HepG2 (cell line): ENCODE measurements around the gene PHACTR1. TPM values are rescaled to one million over a fixed set of nuclear protein-coding genes. Genes with fewer than 3 reads are reported as not detected.
A peak's percentile ranks its signal among the peaks of the same experiment; 100 is the strongest.

ENCODE experiments used
- CERS6 ChIP-seq: sonication (generic); formaldehyde crosslinking; IDR thresholded peaks from 2 replicates; pipeline ENCODE4 v1.5.0; 2020; ENCODE audit warnings: missing genetic modification reagents
- FOSL2 ChIP-seq: sonication (generic); formaldehyde crosslinking; IDR thresholded peaks from 2 replicates; pipeline ENCODE4 v1.4.0; 2020; ENCODE audit warnings: missing genetic modification reagents
- HCFC1 ChIP-seq: fragments of 150-350 bp; IDR thresholded peaks from 2 replicates; pipeline ENCODE4 v1.6.1; 2014; ENCODE audit warnings: low read depth, low read length
- HES4 ChIP-seq: sonication (generic); formaldehyde crosslinking; IDR thresholded peaks from 2 replicates; pipeline ENCODE4 v1.9.0; 2021; ENCODE audit warnings: mild to moderate bottlenecking, missing genetic modification reagents, borderline replicate concordance
- KMT2A ChIP-seq: sonication (generic); formaldehyde crosslinking; IDR thresholded peaks from 2 replicates; pipeline ENCODE4 v1.4.0; 2020; ENCODE audit warnings: missing genetic modification reagents
- PCBP2 ChIP-seq: fragments of 200-400 bp; formaldehyde crosslinking; optimal IDR thresholded peaks from 2 replicates; pipeline ENCODE3; 2018; ENCODE audit warnings: low read length, low read depth; ENCODE audit not compliant: poor library complexity, severe bottlenecking
- SAP130 ChIP-seq: IDR thresholded peaks from 2 replicates; pipeline ENCODE4 v1.6.1; 2016; ENCODE audit warnings: low read depth
- SNAPC5 ChIP-seq: sonication (generic); formaldehyde crosslinking; IDR thresholded peaks from 2 replicates; pipeline ENCODE4 v1.8.1; 2023; ENCODE audit warnings: mild to moderate bottlenecking, missing genetic modification reagents, borderline replicate concordance
- SOX13 ChIP-seq, 3 experiments: fragments of 450-650 bp in 1 of 3; sonication (generic) in 1 of 3; formaldehyde crosslinking in 1 of 3; IDR thresholded peaks in 2 of 3; conservative IDR thresholded peaks in 1 of 3; 2 replicates each; pipeline versions ENCODE4 v1.5.0 to v1.6.1; 2016 to 2020; ENCODE audit warnings: antibody characterized with exemption in 1 of 3, mild to moderate bottlenecking in 1 of 3, missing compliant biosample characterization in 1 of 3, missing genetic modification reagents in 1 of 3, moderate library complexity in 1 of 3
- SPEN ChIP-seq: sonication (generic); formaldehyde crosslinking; IDR thresholded peaks from 2 replicates; pipeline ENCODE4 v1.5.1; 2020; ENCODE audit warnings: low read depth, mild to moderate bottlenecking, missing genetic modification reagents
- TP53 ChIP-seq: sonication (generic); formaldehyde crosslinking; conservative IDR thresholded peaks from 2 replicates; pipeline ENCODE4 v1.4.0; 2020; ENCODE audit warnings: missing genetic modification reagents
- XBP1 ChIP-seq: sonication (generic); formaldehyde crosslinking; IDR thresholded peaks from 2 replicates; pipeline ENCODE4 v1.5.0; 2020; ENCODE audit warnings: missing genetic modification reagents
- ZNF430 ChIP-seq: sonication (generic); formaldehyde crosslinking; IDR thresholded peaks from 2 replicates; pipeline ENCODE4 v1.9.0; 2021; ENCODE audit warnings: mild to moderate bottlenecking, missing genetic modification reagents
- ZNF512B ChIP-seq: sonication (generic); formaldehyde crosslinking; IDR thresholded peaks from 2 replicates; pipeline ENCODE4 v1.5.1; 2020; ENCODE audit warnings: missing genetic modification reagents, mild to moderate bottlenecking, borderline replicate concordance
- polyA plus RNA-seq, 8 experiments: library from polyadenylated mRNA; depleted of rRNA in 3 of 8; stranded (reverse) in 7 of 8; unstranded in 1 of 8; fragments of >200 nt; fragmentation: Illumina TruSeq in 4 of 8; extraction: Trizol in 4 of 8; gene quantifications; 2 replicates each; pipeline versions ENCODE4 v1.2.1 to v1.2.3, GENCODE V29; 2011 to 2016; ENCODE audit warnings: low read depth in 4 of 8, missing spikeins in 1 of 8, mixed read lengths in 1 of 8; ENCODE audit not compliant: insufficient read depth in 1 of 8
- total RNA-seq, 5 experiments: library from RNA; depleted of rRNA; stranded (reverse); fragments of >200 nt; fragmentation: Illumina TruSeq; extraction: Trizol; gene quantifications; 2 replicates each; pipeline ENCODE4 v1.2.3, GENCODE V29; 2016; ENCODE audit warnings: low read depth in 1 of 5
- TF ChIP-seq, protein P1 (sequence below): sonication (generic); formaldehyde crosslinking; IDR thresholded peaks from 2 replicates; pipeline ENCODE4 v1.4.0; 2020; ENCODE audit warnings: missing genetic modification reagents
- TF ChIP-seq, protein P2 (sequence below): sonication (generic); formaldehyde crosslinking; IDR thresholded peaks from 2 replicates; pipeline ENCODE4 v1.5.1; 2020; ENCODE audit warnings: mild to moderate bottlenecking, missing genetic modification reagents, borderline replicate concordance
- TF ChIP-seq, protein P3 (sequence below): sonication (generic); formaldehyde crosslinking; IDR thresholded peaks from 2 replicates; pipeline ENCODE4 v1.4.0; 2020; ENCODE audit warnings: mild to moderate bottlenecking, missing genetic modification reagents, borderline replicate concordance

Gene PHACTR1
- total and polyA plus RNA-seq, 2 of the 13 experiments (the other 11 are each of a cell fraction or from before 2014, with no cell fraction given) = 0.09 TPM; not detected in 1

GRCh38 chr6:13302751-13303667 lies 586.4 kb downstream of the PHACTR1 start (continued):
- TF ChIP-seq FOSL2 (CRISPR knock-in tag) = peak; percentile 88
- no peak for TF ChIP-seq SOX13 (IDR thresholded peaks at IDR 0.05)
- peak in 1 of 2 experiments; percentile 68; a peak in 2 of 4 replicates for TF ChIP-seq SOX13 (CRISPR knock-in tag; conservative IDR thresholded peaks at IDR 0.05 in 1 of 2, IDR thresholded peaks at IDR 0.05 in 1 of 2)
- TF ChIP-seq, protein P1, sequence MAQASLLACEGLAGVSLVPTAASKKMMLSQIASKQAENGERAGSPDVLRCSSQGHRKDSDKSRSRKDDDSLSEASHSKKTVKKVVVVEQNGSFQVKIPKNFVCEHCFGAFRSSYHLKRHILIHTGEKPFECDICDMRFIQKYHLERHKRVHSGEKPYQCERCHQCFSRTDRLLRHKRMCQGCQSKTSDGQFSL (CRISPR knock-in tag) = no peak
- TF ChIP-seq, protein P2, sequence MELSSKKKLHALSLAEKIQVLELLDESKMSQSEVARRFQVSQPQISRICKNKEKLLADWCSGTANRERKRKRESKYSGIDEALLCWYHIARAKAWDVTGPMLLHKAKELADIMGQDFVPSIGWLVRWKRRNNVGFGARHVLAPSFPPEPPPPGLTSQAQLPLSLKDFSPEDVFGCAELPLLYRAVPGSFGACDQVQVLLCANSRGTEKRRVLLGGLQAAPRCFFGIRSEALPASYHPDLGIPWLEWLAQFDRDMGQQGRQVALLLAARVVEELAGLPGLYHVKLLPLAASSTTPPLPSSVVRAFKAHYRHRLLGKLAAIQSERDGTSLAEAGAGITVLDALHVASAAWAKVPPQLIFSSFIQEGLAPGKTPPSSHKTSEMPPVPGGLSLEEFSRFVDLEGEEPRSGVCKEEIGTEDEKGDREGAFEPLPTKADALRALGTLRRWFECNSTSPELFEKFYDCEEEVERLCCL (CRISPR knock-in tag) = no peak
- no peak for TF ChIP-seq HES4 (CRISPR knock-in tag)
- no peak for TF ChIP-seq PCBP2
- TF ChIP-seq ZNF512B = no peak
- 0 out of 2 replicates have a peak, but pooled peaks have one; percentile 22 for TF ChIP-seq SPEN (CRISPR knock-in tag)
- no peak for TF ChIP-seq SNAPC5
- TF ChIP-seq TP53 (CRISPR knock-in tag) = no peak
- TF ChIP-seq XBP1 (CRISPR knock-in tag) = no peak
- TF ChIP-seq KMT2A = no peak
- no peak for TF ChIP-seq ZNF430 (CRISPR knock-in tag)
- TF ChIP-seq, protein P3, sequence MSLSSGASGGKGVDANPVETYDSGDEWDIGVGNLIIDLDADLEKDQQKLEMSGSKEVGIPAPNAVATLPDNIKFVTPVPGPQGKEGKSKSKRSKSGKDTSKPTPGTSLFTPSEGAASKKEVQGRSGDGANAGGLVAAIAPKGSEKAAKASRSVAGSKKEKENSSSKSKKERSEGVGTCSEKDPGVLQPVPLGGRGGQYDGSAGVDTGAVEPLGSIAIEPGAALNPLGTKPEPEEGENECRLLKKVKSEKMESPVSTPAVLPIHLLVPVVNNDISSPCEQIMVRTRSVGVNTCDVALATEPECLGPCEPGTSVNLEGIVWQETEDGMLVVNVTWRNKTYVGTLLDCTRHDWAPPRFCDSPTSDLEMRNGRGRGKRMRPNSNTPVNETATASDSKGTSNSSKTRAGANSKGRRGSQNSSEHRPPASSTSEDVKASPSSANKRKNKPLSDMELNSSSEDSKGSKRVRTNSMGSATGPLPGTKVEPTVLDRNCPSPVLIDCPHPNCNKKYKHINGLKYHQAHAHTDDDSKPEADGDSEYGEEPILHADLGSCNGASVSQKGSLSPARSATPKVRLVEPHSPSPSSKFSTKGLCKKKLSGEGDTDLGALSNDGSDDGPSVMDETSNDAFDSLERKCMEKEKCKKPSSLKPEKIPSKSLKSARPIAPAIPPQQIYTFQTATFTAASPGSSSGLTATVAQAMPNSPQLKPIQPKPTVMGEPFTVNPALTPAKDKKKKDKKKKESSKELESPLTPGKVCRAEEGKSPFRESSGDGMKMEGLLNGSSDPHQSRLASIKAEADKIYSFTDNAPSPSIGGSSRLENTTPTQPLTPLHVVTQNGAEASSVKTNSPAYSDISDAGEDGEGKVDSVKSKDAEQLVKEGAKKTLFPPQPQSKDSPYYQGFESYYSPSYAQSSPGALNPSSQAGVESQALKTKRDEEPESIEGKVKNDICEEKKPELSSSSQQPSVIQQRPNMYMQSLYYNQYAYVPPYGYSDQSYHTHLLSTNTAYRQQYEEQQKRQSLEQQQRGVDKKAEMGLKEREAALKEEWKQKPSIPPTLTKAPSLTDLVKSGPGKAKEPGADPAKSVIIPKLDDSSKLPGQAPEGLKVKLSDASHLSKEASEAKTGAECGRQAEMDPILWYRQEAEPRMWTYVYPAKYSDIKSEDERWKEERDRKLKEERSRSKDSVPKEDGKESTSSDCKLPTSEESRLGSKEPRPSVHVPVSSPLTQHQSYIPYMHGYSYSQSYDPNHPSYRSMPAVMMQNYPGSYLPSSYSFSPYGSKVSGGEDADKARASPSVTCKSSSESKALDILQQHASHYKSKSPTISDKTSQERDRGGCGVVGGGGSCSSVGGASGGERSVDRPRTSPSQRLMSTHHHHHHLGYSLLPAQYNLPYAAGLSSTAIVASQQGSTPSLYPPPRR (CRISPR knock-in tag) = no peak
- no peak for TF ChIP-seq HCFC1
- no peak for TF ChIP-seq CERS6 (CRISPR knock-in tag)
- TF ChIP-seq SAP130 = peak; percentile 57; the same call in 1 of the 2 replicates
